Adrenal gland (tissue), 12 donors: ENCODE measurements around the gene PHETA2. TPM values are rescaled to one million over a fixed set of nuclear protein-coding genes. Genes with fewer than 3 reads are reported as not detected.
A peak's percentile ranks its signal among the peaks of the same experiment; 100 is the strongest.

Experiments used
- DNase-seq, 7 donors: peaks; one replicate each; pipeline ENCODE4 v3.0.0-alpha.2; 2019 to 2020
- H3K27ac ChIP-seq, 5 donors: fragments of 200-600 bp; sonication (generic) in 4 of 5; 1 replicate in 3 of 5; 2 replicates in 2 of 5; pipeline versions ENCODE4 v1.5.1 to v1.8.0; 2016 to 2020; ENCODE audit warnings: mild to moderate bottlenecking in 1 of 5
- H3K27me3 ChIP-seq: fragments of 200-600 bp; 2 replicates; pipeline ENCODE4 v1.8.0; 2021
- H3K36me3 ChIP-seq, 2 donors: fragments of 200-600 bp; replicated peaks in 1 of 2; 1 replicate in 1 of 2; 2 replicates in 1 of 2; pipeline versions ENCODE4 v1.5.1 to v1.8.0; 2018 to 2022
- H3K4me1 ChIP-seq, 2 donors: fragments of 200-600 bp; replicated peaks in 1 of 2; 1 replicate in 1 of 2; 2 replicates in 1 of 2; pipeline versions ENCODE4 v1.5.1 to v1.8.0; 2018 to 2021
- H3K4me3 ChIP-seq, 4 donors: fragments of 200-600 bp; sonication (generic) in 3 of 4; one replicate each; pipeline ENCODE4 v1.5.1; 2016 to 2018
- H3K9me3 ChIP-seq, 3 donors: fragments of 200-600 bp; sonication (generic) in 1 of 3; replicated peaks in 1 of 3; 1 replicate in 2 of 3; 2 replicates in 1 of 3; pipeline versions ENCODE4 v1.5.1 to v1.8.0; 2016 to 2021
- CTCF ChIP-seq, 6 experiments: fragments of 450-650 bp in 4 of 6; fragments of 200-600 bp in 2 of 6; sonication (generic) in 1 of 6; IDR thresholded peaks; 1 replicate in 5 of 6; 2 replicates in 1 of 6; pipeline versions ENCODE4 v1.5.1 to v1.8.0; 2016 to 2021; ENCODE audit warnings: antibody characterized with exemption in 6 of 6, mild to moderate bottlenecking in 2 of 6, moderate library complexity in 1 of 6
- POLR2A ChIP-seq, 2 donors: fragments of 450-650 bp; IDR thresholded peaks; one replicate each; pipeline ENCODE4 v1.6.1; 2017; ENCODE audit warnings: antibody characterized with exemption in 2 of 2, mild to moderate bottlenecking in 2 of 2, moderate library complexity in 1 of 2
- WGBS, 4 donors: extraction: QIAGEN DNeasy Blood & Tissue Kit in 2 of 4; methylation state at CpG; one replicate each; pipeline versions ENCODE4 v1.1.5 to v1.1.7; 2013 to 2017; 5-methylcytosine and 5-hydroxymethylcytosine counted together
- intact Hi-C, 2 donors: fragments of 100-400 bp; cut with DNase I; formaldehyde crosslinking; loops; one replicate each; pipeline versions ENCODE4 v1.14.1 to v1.15.0; 2022 to 2023
- polyA plus RNA-seq, 3 donors: library from polyadenylated mRNA; stranded (reverse); fragments of 200-250 nt in 2 of 3; fragments of 350-450 nt in 1 of 3; fragmentation: Illumina TruSeq in 1 of 3; extraction: RNeasy Lipid Tissue Mini Kit (QIAGEN cat#74804) in 1 of 3; gene quantifications; one replicate each; pipeline ENCODE4 v1.2.3, GENCODE V29; 2013 to 2014
- total RNA-seq, 9 donors: library from RNA; depleted of rRNA in 4 of 9; stranded (reverse); fragments of >200 nt in 4 of 9; fragments of 120-200 nt in 1 of 9; fragmentation: NEBNext Ultra II Directional in 1 of 9; extraction: Animal tissue kit (Norgen Biotek cat#: 25700) in 1 of 9; gene quantifications; one replicate each; pipeline versions ENCODE4 v1.1.0 to v1.2.4, GENCODE V29; 2013 to 2023
- donor health status: healthy with polysubstance abuse.
- donor health status: Bipolar disorder and iron deficiency.
- donor health status: DM: yes; HTN: yes; CAD: no.
- donor health status: DM: no; HTN: no; CAD: no.
- donor health status: DM: no; HTN: no; CAD: no.
- donor health status: DM: yes; HTN: yes; CAD: no.

The PHETA2 gene
- total and polyA plus RNA-seq, 12 donors: 2.5 to 14.3 (median 7.0) TPM

GRCh38 chr22:42074846-42075676, 1.0 kb downstream of the PHETA2 start:
- DNase-seq: peak in 2 of 7 donors; percentile 24 to 50
- peak overlapping the region in 2 of 4 donors; percentile 38 to 74 for H3K4me3 ChIP-seq
- intact Hi-C loops: loop anchor here in 1 of 2 donors (5.0 kb wide), 1 partner anchor 388 kb away; the partner anchor contains the start of gene SNU13
- WGBS, 4 donors: 80 to 87% (median 80%) methylated on average over 9 of the region's 9 CpGs
- TF ChIP-seq POLR2A (IDR thresholded peaks at IDR 0.05) (no peak), CTCF (IDR thresholded peaks at IDR 0.05) (no peak)
- no peaks in the 10 kb centered on the region for H3K9me3 ChIP-seq
- peak overlapping the region in 4 of 5 donors; percentile 55 to 83 (median 62) for H3K27ac ChIP-seq
- no peaks in the 10 kb centered on the region for H3K36me3 ChIP-seq
- H3K27me3 ChIP-seq: no peaks in the 10 kb centered on the region
- H3K4me1 ChIP-seq: peaks cover 9 to 32% of the 10 kb centered on the region in 2 donors

GRCh38 chr22:42076764-42077485, 2.9 kb downstream of the PHETA2 start:
- Histone ChIP-seq H3K4me1 (peaks cover 15 to 34% of the 10 kb centered on the region in 2 donors), H3K9me3 (no peaks in the 10 kb centered on the region), H3K27me3 (no peaks in the 10 kb centered on the region), H3K4me3 (no peak overlapping the region), H3K36me3 (peaks cover 0 to 1% of the 10 kb centered on the region in 2 donors), H3K27ac (no peak overlapping the region)
- DNase-seq: peak in 2 of 7 donors; percentile 21 to 56
- intact Hi-C loops: no loop called here
- WGBS, 4 donors: 92 to 96% (median 93%) methylated on average over 10 to 20 of the region's 20 CpGs
- TF ChIP-seq POLR2A (IDR thresholded peaks at IDR 0.05): no peak
- no peak for TF ChIP-seq CTCF (IDR thresholded peaks at IDR 0.05)

- intact Hi-C loops: no loop called here
Measured at GRCh38 chr22:42077486-42078125, 3.6 kb downstream of the PHETA2 start.

More at GRCh38 chr22:42077486-42078125, 3.6 kb downstream of the PHETA2 start:
- no peaks in the 10 kb centered on the region for H3K27me3 ChIP-seq
- peak overlapping the region in 1 of 5 donors; percentile 99 for H3K27ac ChIP-seq
- H3K9me3 ChIP-seq: no peaks in the 10 kb centered on the region
- 60 to 92% (median 91%) methylated on average over 1 to 21 of the region's 21 CpGs for WGBS, 4 donors
- H3K4me1 ChIP-seq: peaks cover 15 to 35% of the 10 kb centered on the region in 2 donors
- TF ChIP-seq CTCF (IDR thresholded peaks at IDR 0.05) (no peak), POLR2A (IDR thresholded peaks at IDR 0.05) (no peak)
- H3K4me3 ChIP-seq: no peak overlapping the region
- peak in 2 of 7 donors; percentile 33 to 57 for DNase-seq
- H3K36me3 ChIP-seq: peaks cover 0 to 8% of the 10 kb centered on the region in 2 donors
